WTC11 (cell line): Measurements from ENCODE around the gene SATB1. TPM values are rescaled to one million over a fixed set of nuclear protein-coding genes. Genes with fewer than 3 reads are reported as not detected.

Source experiments
- ATAC-seq: fragments of 200-7000 bp; cut with Tn5 transposase; 2 replicates; pipeline ENCODE4 v1.10.0; 2021; ENCODE audit warnings: mild to moderate bottlenecking, moderate library complexity
- CTCF ChIA-PET: fragments of 300-600 bp; sonication (Branson Sonifier 250); formaldehyde crosslinking; loops from one replicate; lab custom pipeline; 2021; ENCODE audit warnings: antibody characterized with exemption; lab: Charles Lee
- POLR2A ChIA-PET: fragments of 350-600 bp; sonication (Branson Sonifier 250); formaldehyde crosslinking; loops from one replicate; lab custom pipeline; 2021; ENCODE audit warnings: antibody characterized with exemption; lab: Charles Lee
- DNase-seq: peaks from one replicate; pipeline ENCODE4 v3.0.0; 2021; ENCODE audit warnings: low spot score
- H3K27ac Mint-ChIP-seq: 2 replicates; pipeline ENCODE4 v1.8.0; 2021; ENCODE audit warnings: mixed read lengths
- H3K27me3 Mint-ChIP-seq: 2 replicates; pipeline ENCODE4 v1.8.0; 2021; ENCODE audit warnings: low read depth, mild to moderate bottlenecking, moderate library complexity, mixed read lengths
- H3K36me3 Mint-ChIP-seq: 2 replicates; pipeline ENCODE4 v1.8.0; 2021; ENCODE audit warnings: mixed read lengths
- H3K4me1 Mint-ChIP-seq: 2 replicates; pipeline ENCODE4 v1.8.0; 2022; ENCODE audit warnings: mixed read lengths
- H3K4me3 Mint-ChIP-seq: 2 replicates; pipeline ENCODE4 v1.8.0; 2021; ENCODE audit warnings: mild to moderate bottlenecking, moderate library complexity, mixed read lengths
- H3K9me3 Mint-ChIP-seq: 2 replicates; pipeline ENCODE4 v1.8.0; 2021; ENCODE audit warnings: mixed read lengths
- AFF4 ChIP-seq: sonication (generic); formaldehyde crosslinking; IDR thresholded peaks from 2 replicates; pipeline ENCODE4 v1.8.1; 2023; ENCODE audit warnings: mild to moderate bottlenecking, missing genetic modification reagents, borderline replicate concordance
- E2F5 ChIP-seq: sonication (generic); formaldehyde crosslinking; IDR thresholded peaks from 2 replicates; pipeline ENCODE4 v1.8.1; 2022; ENCODE audit warnings: mild to moderate bottlenecking, moderate library complexity, missing genetic modification reagents
- IRF1 ChIP-seq: sonication (generic); formaldehyde crosslinking; IDR thresholded peaks from 2 replicates; pipeline ENCODE4 v1.8.0; 2023; ENCODE audit warnings: missing genetic modification reagents
- IRF2 ChIP-seq: sonication (generic); formaldehyde crosslinking; IDR thresholded peaks from 2 replicates; pipeline ENCODE4 v1.8.0; 2022; ENCODE audit warnings: low read depth, missing genetic modification reagents, borderline replicate concordance
- KAT7 ChIP-seq: sonication (generic); formaldehyde crosslinking; IDR thresholded peaks from 2 replicates; pipeline ENCODE4 v1.8.1; 2023; ENCODE audit warnings: missing genetic modification reagents, mild to moderate bottlenecking, borderline replicate concordance
- NFATC4 ChIP-seq: fragments of 250-450 bp; sonication (Bioruptor Pico); IDR thresholded peaks from 2 replicates; pipeline ENCODE4 v1.9.0; 2021; ENCODE audit warnings: mild to moderate bottlenecking
- NR2C2 ChIP-seq: sonication (generic); formaldehyde crosslinking; IDR thresholded peaks from 2 replicates; pipeline ENCODE4 v1.8.0; 2022; ENCODE audit warnings: mild to moderate bottlenecking, missing genetic modification reagents
- PRRX2 ChIP-seq: fragments of 250-450 bp; sonication (Bioruptor Pico); IDR thresholded peaks from 2 replicates; pipeline ENCODE4 v1.8.0; 2021; ENCODE audit warnings: mild to moderate bottlenecking
- RORB ChIP-seq: fragments of 250-450 bp; sonication (Bioruptor Pico); IDR thresholded peaks from 2 replicates; pipeline ENCODE4 v1.9.0; 2021; ENCODE audit warnings: mild to moderate bottlenecking
- SP1 ChIP-seq: sonication (generic); formaldehyde crosslinking; conservative IDR thresholded peaks from 2 replicates; pipeline ENCODE4 v1.8.1; 2022; ENCODE audit warnings: missing genetic modification reagents
- ZBTB21 ChIP-seq: sonication (generic); formaldehyde crosslinking; IDR thresholded peaks from 2 replicates; pipeline ENCODE4 v1.8.1; 2023; ENCODE audit warnings: mild to moderate bottlenecking, missing genetic modification reagents, borderline replicate concordance
- ZNF219 ChIP-seq: sonication (generic); formaldehyde crosslinking; IDR thresholded peaks from 2 replicates; pipeline ENCODE4 v1.8.0; 2023; ENCODE audit warnings: missing genetic modification reagents, mild to moderate bottlenecking, borderline replicate concordance
- ZNF425 ChIP-seq: fragments of 250-450 bp; sonication (Bioruptor Pico); conservative IDR thresholded peaks from 2 replicates; pipeline ENCODE4 v1.9.0; 2021; ENCODE audit warnings: mild to moderate bottlenecking
- ZNF532 ChIP-seq: fragments of 250-450 bp; sonication (Bioruptor Pico); IDR thresholded peaks from 2 replicates; pipeline ENCODE4 v1.9.0; 2021; ENCODE audit warnings: mild to moderate bottlenecking, borderline replicate concordance
- ZNF671 ChIP-seq: fragments of 250-450 bp; sonication (Bioruptor Pico); IDR thresholded peaks from 2 replicates; pipeline ENCODE4 v1.8.0; 2021; ENCODE audit warnings: mild to moderate bottlenecking
- ZSCAN18 ChIP-seq: fragments of 250-450 bp; sonication (Bioruptor Pico); IDR thresholded peaks from 2 replicates; pipeline ENCODE4 v2.1.2; 2022; ENCODE audit warnings: mild to moderate bottlenecking, moderate library complexity
- total RNA-seq: library from RNA; stranded (reverse); gene quantifications from 3 replicates; pipeline ENCODE4 v1.2.3, GENCODE V29; 2021

The SATB1 gene
- total RNA-seq, 1 experiment from 2014 or later, result 36.2 TPM

- TF ChIP-seq ZNF425 (no peak), E2F5 (CRISPR knock-in tag) (no peak), PRRX2 (CRISPR knock-in tag) (no peak), IRF2 (CRISPR knock-in tag) (no peak), SP1 (no peak), AFF4 (CRISPR knock-in tag) (no peak), NR2C2 (CRISPR knock-in tag) (no peak), NFATC4 (no peak), RORB (CRISPR knock-in tag) (no peak), ZNF532 (no peak), ZNF219 (CRISPR knock-in tag) (no peak), KAT7 (CRISPR knock-in tag) (no peak), ZNF671 (CRISPR knock-in tag) (no peak), IRF1 (CRISPR knock-in tag) (no peak), ZBTB21 (CRISPR knock-in tag) (no peak), ZSCAN18 (no peak)
- POLR2A ChIA-PET, result no interaction called here
- CTCF ChIA-PET, result no interaction called here
Observed at GRCh38 chr3:18415839-18416238, 9.3 kb downstream of the SATB1 start.

More at GRCh38 chr3:18415839-18416238, 9.3 kb downstream of the SATB1 start:
- no peak overlapping the region for H3K4me3 Mint-ChIP-seq
- H3K36me3 Mint-ChIP-seq, result peaks cover 36% of the 10 kb centered on the region
- 0 out of 2 replicates have a peak, but pooled peaks cover 2% of the 10 kb centered on the region for H3K4me1 Mint-ChIP-seq
- ATAC-seq, result no peak
- no peak overlapping the region for H3K27ac Mint-ChIP-seq
- no peaks in the 10 kb centered on the region for H3K9me3 Mint-ChIP-seq
- no peak for DNase-seq
- H3K27me3 Mint-ChIP-seq, result no peaks in the 10 kb centered on the region
